Uterus (tissue), 2 donors: ENCODE measurements around the gene CCDC150.

ENCODE experiments used
- POLR2A ChIP-seq, 2 donors: fragments of 450-650 bp; IDR thresholded peaks; one replicate each; pipeline ENCODE4 v1.6.1; 2016; ENCODE audit warnings: antibody characterized with exemption in 2 of 2, mild to moderate bottlenecking in 1 of 2, moderate library complexity in 1 of 2
- TF ChIP-seq, protein P1 (sequence below), 4 experiments: fragments of 200-600 bp in 2 of 4; fragments of 450-650 bp in 2 of 4; sonication (generic) in 2 of 4; IDR thresholded peaks; one replicate each; pipeline ENCODE4 v1.5.1; 2016 to 2019; ENCODE audit warnings: antibody characterized with exemption in 4 of 4, mild to moderate bottlenecking in 2 of 4, moderate library complexity in 1 of 4

DNA sequence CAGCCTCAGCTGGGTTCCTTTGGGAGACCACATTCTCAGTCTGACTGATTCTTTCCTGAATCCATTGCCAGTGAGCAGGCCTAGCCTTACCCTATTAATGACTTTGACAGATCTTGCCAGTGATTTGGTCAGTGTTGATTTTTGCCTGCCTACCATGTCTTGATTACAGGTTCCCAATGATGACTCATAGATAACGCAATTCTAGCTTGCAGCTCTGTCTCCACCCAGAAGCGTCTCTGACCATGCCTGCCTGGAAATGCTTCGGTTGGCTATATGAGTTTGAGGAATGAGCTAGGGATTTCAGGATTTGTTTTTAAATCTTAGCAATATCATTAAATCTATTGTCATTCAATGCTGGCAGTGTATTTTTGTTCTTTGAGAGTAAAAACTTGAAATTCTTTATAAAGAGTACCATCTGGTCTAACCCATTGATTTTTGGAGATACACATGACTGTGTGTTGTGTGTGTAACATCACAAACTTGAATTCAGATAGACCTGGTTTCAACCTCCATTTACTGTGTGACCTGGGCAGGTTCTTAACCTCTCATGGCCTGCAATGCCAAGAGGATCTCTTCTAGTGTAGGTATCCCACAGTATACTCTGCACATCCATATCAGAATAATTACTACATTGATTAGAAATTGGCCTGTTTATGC lies 57.0 kb downstream of the CCDC150 start:
- TF ChIP-seq, protein P1, sequence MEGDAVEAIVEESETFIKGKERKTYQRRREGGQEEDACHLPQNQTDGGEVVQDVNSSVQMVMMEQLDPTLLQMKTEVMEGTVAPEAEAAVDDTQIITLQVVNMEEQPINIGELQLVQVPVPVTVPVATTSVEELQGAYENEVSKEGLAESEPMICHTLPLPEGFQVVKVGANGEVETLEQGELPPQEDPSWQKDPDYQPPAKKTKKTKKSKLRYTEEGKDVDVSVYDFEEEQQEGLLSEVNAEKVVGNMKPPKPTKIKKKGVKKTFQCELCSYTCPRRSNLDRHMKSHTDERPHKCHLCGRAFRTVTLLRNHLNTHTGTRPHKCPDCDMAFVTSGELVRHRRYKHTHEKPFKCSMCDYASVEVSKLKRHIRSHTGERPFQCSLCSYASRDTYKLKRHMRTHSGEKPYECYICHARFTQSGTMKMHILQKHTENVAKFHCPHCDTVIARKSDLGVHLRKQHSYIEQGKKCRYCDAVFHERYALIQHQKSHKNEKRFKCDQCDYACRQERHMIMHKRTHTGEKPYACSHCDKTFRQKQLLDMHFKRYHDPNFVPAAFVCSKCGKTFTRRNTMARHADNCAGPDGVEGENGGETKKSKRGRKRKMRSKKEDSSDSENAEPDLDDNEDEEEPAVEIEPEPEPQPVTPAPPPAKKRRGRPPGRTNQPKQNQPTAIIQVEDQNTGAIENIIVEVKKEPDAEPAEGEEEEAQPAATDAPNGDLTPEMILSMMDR (IDR thresholded peaks at IDR 0.05), result no peak
- TF ChIP-seq POLR2A (IDR thresholded peaks at IDR 0.05), result no peak
